OCI-LY1 (cell line): ENCODE data around the gene COQ9.

ENCODE experiments used
- EZH2 ChIP-seq: fragments of 200-600 bp; sonication (generic), shearing (Covaris generic); IDR thresholded peaks from 2 replicates; pipeline ENCODE4 v1.8.0; 2017; ENCODE audit warnings: borderline replicate concordance, mixed run types, mild to moderate bottlenecking, antibody characterized with exemption, low read length, moderate library complexity, mixed read lengths
- TF ChIP-seq, protein P1 (sequence below): fragments of 200-600 bp; sonication (generic), shearing (Covaris generic); IDR thresholded peaks from 2 replicates; pipeline ENCODE4 v1.5.1; 2017; ENCODE audit warnings: mild to moderate bottlenecking, antibody characterized with exemption, low read length, moderate library complexity, mixed read lengths

DNA sequence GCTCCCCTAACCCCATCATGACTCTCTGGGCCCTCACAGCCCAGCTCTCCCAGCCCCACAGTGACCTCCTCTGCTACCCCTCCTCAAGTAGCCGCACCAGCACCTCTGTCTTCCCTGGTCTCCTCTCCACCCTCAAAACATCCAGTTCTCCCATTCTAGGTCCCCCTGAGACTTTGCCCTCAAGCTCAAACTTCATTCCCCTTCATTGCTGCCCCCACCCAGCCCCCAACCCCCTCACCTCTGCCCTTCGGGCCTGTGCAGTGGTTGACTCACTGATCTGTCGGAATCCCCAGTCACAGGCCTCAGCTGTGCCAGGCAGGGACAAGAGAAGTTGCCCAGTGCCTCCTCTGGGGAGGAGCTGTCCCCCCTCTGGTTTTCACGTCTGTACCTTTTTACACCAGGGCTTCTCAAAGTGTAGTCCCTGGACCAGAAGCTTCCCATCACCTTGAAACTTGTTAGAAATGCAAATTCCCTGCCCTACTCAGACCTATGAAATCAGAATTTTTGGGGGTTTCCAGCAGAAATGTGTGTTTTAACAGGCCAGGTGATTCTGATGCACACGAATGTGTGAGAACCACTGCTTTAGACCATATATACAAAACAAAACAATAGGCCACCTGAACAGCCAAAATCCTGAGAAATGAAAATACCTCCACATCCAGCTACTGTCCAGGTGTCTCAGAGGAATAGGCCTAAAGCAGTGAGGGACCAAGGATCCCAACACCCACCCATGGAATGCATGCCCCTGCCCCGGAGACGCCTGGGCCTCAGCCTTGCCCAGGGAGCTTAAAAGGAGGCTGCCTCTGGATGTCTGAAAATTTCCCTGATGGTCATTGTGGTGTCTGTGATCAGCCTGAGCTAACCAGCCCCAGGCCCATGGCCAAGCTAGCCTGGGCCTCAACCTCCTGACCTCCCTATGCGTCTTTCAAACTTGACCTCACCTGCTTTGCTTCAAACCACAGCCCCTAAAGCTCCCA is 39.9 kb downstream of the COQ9 start:
- TF ChIP-seq, protein P1, sequence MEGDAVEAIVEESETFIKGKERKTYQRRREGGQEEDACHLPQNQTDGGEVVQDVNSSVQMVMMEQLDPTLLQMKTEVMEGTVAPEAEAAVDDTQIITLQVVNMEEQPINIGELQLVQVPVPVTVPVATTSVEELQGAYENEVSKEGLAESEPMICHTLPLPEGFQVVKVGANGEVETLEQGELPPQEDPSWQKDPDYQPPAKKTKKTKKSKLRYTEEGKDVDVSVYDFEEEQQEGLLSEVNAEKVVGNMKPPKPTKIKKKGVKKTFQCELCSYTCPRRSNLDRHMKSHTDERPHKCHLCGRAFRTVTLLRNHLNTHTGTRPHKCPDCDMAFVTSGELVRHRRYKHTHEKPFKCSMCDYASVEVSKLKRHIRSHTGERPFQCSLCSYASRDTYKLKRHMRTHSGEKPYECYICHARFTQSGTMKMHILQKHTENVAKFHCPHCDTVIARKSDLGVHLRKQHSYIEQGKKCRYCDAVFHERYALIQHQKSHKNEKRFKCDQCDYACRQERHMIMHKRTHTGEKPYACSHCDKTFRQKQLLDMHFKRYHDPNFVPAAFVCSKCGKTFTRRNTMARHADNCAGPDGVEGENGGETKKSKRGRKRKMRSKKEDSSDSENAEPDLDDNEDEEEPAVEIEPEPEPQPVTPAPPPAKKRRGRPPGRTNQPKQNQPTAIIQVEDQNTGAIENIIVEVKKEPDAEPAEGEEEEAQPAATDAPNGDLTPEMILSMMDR: no peak
- TF ChIP-seq EZH2: no peak
